Neural cell (in vitro differentiated cells): ENCODE data around the gene SEL1L2. TPM values are rescaled to one million over a fixed set of nuclear protein-coding genes. Genes with fewer than 3 reads are reported as not detected.

Source experiments
- H2AFZ ChIP-seq: fragments of 200-600, 300-800 bp; sonication (generic), shearing (Covaris generic); 2 replicates; pipeline ENCODE4 v1.6.0; 2014; ENCODE audit warnings: low read depth, mild to moderate bottlenecking, antibody characterized with exemption, low read length, moderate library complexity
- H3F3A ChIP-seq: fragments of 200-600 bp; shearing (Covaris generic); 2 replicates; pipeline ENCODE4 v1.6.1; 2016; ENCODE audit warnings: mild to moderate bottlenecking, moderate library complexity, mixed read lengths, antibody characterized with exemption, low read length; ENCODE audit not compliant: insufficient read depth, poor library complexity, severe bottlenecking
- H3K27ac ChIP-seq: fragments of 200-600, 300-800 bp; sonication (generic), shearing (Covaris generic); 2 replicates; pipeline ENCODE4 v1.5.1; 2014; ENCODE audit warnings: mild to moderate bottlenecking, low read length, moderate library complexity
- H3K27me3 ChIP-seq: fragments of 300-800, 200-600 bp; sonication (generic), shearing (Covaris generic); 2 replicates; pipeline ENCODE4 v1.6.0; 2014; ENCODE audit warnings: mild to moderate bottlenecking, low read depth, low read length, moderate library complexity; ENCODE audit not compliant: insufficient read depth
- H3K36me3 ChIP-seq: fragments of 300-800, 200-600 bp; sonication (generic), shearing (Covaris generic); 2 replicates; pipeline ENCODE4 v1.5.1; 2014; ENCODE audit warnings: mild to moderate bottlenecking, antibody characterized with exemption, low read length, moderate library complexity; ENCODE audit not compliant: insufficient read depth
- H3K4me2 ChIP-seq: fragments of 300-800, 200-600 bp; sonication (generic), shearing (Covaris generic); 2 replicates; pipeline ENCODE4 v1.6.0; 2014; ENCODE audit warnings: mild to moderate bottlenecking, low read length
- H3K4me3 ChIP-seq: fragments of 300-800, 200-600 bp; sonication (generic), shearing (Covaris generic); 2 replicates; pipeline ENCODE4 v1.5.1; 2014; ENCODE audit warnings: mild to moderate bottlenecking, low read length, moderate library complexity
- H3K79me2 ChIP-seq: fragments of 200-600 bp; shearing (Covaris generic); replicated peaks from 2 replicates; pipeline ENCODE4 v1.6.0; 2014; ENCODE audit warnings: mild to moderate bottlenecking, low read length, moderate library complexity; ENCODE audit not compliant: insufficient read depth
- H3K9ac ChIP-seq: fragments of 300-800, 200-600 bp; sonication (generic), shearing (Covaris generic); 2 replicates; pipeline ENCODE4 v1.6.1; 2016; ENCODE audit warnings: mild to moderate bottlenecking, low read length, mixed read lengths
- H3K9me2 ChIP-seq: fragments of 200-600 bp; shearing (Covaris generic); 2 replicates; pipeline ENCODE4 v1.6.1; 2016; ENCODE audit warnings: mild to moderate bottlenecking, low read length, mixed read lengths; ENCODE audit not compliant: insufficient read depth
- H3K9me3 ChIP-seq: fragments of 200-600, 300-800 bp; sonication (generic), shearing (Covaris generic); 2 replicates; pipeline ENCODE4 v1.6.1; 2016; ENCODE audit warnings: mild to moderate bottlenecking, mixed run types, low read length, moderate library complexity, mixed read lengths
- H4K20me1 ChIP-seq: fragments of 200-600 bp; shearing (Covaris generic); 2 replicates; pipeline ENCODE4 v1.6.1; 2016; ENCODE audit warnings: mild to moderate bottlenecking, mixed run types; ENCODE audit not compliant: insufficient read depth
- CTCF ChIP-seq: fragments of 450-650 bp; IDR thresholded peaks from 2 replicates; pipeline ENCODE4 v1.5.1; 2014; ENCODE audit warnings: antibody characterized with exemption, mild to moderate bottlenecking, moderate library complexity; ENCODE audit not compliant: poor library complexity, severe bottlenecking
- EP300 ChIP-seq: fragments of 450-650 bp; conservative IDR thresholded peaks from 2 replicates; pipeline ENCODE4 v1.6.1; 2014; ENCODE audit warnings: antibody characterized with exemption, mild to moderate bottlenecking, moderate library complexity; ENCODE audit not compliant: poor library complexity, severe bottlenecking
- EZH2 ChIP-seq: fragments of 200-600, 300-800 bp; shearing (Covaris generic), sonication (generic); IDR thresholded peaks from 2 replicates; pipeline ENCODE4 v1.6.1; 2014; ENCODE audit warnings: antibody characterized with exemption, low read length, borderline replicate concordance, mild to moderate bottlenecking; ENCODE audit not compliant: insufficient read depth, poor library complexity, severe bottlenecking
- MXI1 ChIP-seq: fragments of 450-650 bp; conservative IDR thresholded peaks from 2 replicates; pipeline ENCODE4 v1.6.1; 2014; ENCODE audit warnings: antibody characterized with exemption, mild to moderate bottlenecking; ENCODE audit not compliant: poor library complexity, severe bottlenecking
- POLR2AphosphoS5 ChIP-seq: IDR thresholded peaks from 2 replicates; pipeline ENCODE4 v1.6.1; 2012
- RAD21 ChIP-seq: fragments of 450-650 bp; conservative IDR thresholded peaks from 2 replicates; pipeline ENCODE4 v1.6.1; 2014; ENCODE audit warnings: antibody characterized with exemption, mild to moderate bottlenecking, moderate library complexity
- REST ChIP-seq: IDR thresholded peaks from 2 replicates; pipeline ENCODE4 v1.6.1; 2012; ENCODE audit warnings: borderline replicate concordance
- SMC3 ChIP-seq: fragments of 450-650 bp; conservative IDR thresholded peaks from 2 replicates; pipeline ENCODE4 v1.6.1; 2014; ENCODE audit warnings: antibody characterized with exemption, mild to moderate bottlenecking, moderate library complexity; ENCODE audit not compliant: poor library complexity
- TAF1 ChIP-seq: IDR thresholded peaks from 2 replicates; pipeline ENCODE4 v1.6.1; 2012; ENCODE audit warnings: low read depth
- polyA plus RNA-seq: library from polyadenylated mRNA; depleted of rRNA; stranded (reverse); fragments of >200 nt; gene quantifications from 2 replicates; pipeline ENCODE4 v1.2.3, GENCODE V29; 2014

Gene SEL1L2
- polyA plus RNA-seq, 1 donor from 2014 or later: not detected

DNA sequence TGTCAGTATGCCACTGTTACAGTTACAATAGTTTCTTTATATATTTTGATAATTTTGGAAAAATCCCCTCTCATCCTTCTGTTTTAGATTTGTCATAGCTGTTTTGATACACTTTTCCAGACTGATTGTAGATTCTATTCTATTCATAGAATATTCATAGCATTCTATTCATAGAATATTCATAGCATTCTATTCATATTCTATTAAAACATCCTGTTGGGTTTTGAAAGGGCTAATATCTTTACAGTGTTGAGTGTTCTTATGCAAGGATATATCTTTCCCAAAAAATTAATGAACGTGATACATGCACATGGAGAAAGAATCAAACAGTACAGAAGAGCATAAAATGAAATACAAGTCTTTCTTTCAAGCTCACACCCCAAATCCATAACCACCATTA, 42.9 kb upstream of the SEL1L2 start:
- H3K4me3 ChIP-seq: no peak overlapping the region
- no peaks in the 10 kb centered on the region for H4K20me1 ChIP-seq
- H3K36me3 ChIP-seq: no peaks in the 10 kb centered on the region
- no peaks in the 10 kb centered on the region for H3K79me2 ChIP-seq
- H3K9ac ChIP-seq: no peak overlapping the region
- TF ChIP-seq SMC3 (no peak), EP300 (no peak), REST (no peak), CTCF (no peak), EZH2 (no peak), TAF1 (no peak), MXI1 (no peak), RAD21 (no peak), POLR2AphosphoS5 (no peak)
- no peaks in the 10 kb centered on the region for H3K27me3 ChIP-seq
- H3K4me2 ChIP-seq: no peak overlapping the region
- H3K9me3 ChIP-seq: no peaks in the 10 kb centered on the region
- no peak overlapping the region for H2AFZ ChIP-seq
- H3K27ac ChIP-seq: no peak overlapping the region
- no peaks in the 10 kb centered on the region for H3K9me2 ChIP-seq
- H3F3A ChIP-seq: no peaks in the 10 kb centered on the region

GRCh38 chr20:14030991-14031390, 40.6 kb upstream of the SEL1L2 start:
- H3K4me2 ChIP-seq: no peak overlapping the region
- TF ChIP-seq CTCF: no peak
- no peak for TF ChIP-seq TAF1
- no peak for TF ChIP-seq REST
- TF ChIP-seq SMC3: no peak
- TF ChIP-seq POLR2AphosphoS5: no peak
- TF ChIP-seq RAD21: no peak
- H3K79me2 ChIP-seq: no peaks in the 10 kb centered on the region
- H3K9me3 ChIP-seq: no peaks in the 10 kb centered on the region
- no peak overlapping the region for H3K9ac ChIP-seq
- H3F3A ChIP-seq: no peaks in the 10 kb centered on the region
- H3K36me3 ChIP-seq: no peaks in the 10 kb centered on the region
- no peaks in the 10 kb centered on the region for H3K9me2 ChIP-seq
- no peak overlapping the region for H3K27ac ChIP-seq
- no peaks in the 10 kb centered on the region for H4K20me1 ChIP-seq
- no peak overlapping the region for H2AFZ ChIP-seq
- H3K4me3 ChIP-seq: no peak overlapping the region
- H3K27me3 ChIP-seq: no peaks in the 10 kb centered on the region
